Keratinocyte (primary cell): ENCODE results near the gene NTSR1. TPM values are rescaled to one million over a fixed set of nuclear protein-coding genes. Genes with fewer than 3 reads are reported as not detected.

Experiments used
- DNase-seq: peaks from one replicate; pipeline ENCODE4 v3.0.0-alpha.2; 2011; ENCODE audit warnings: low read depth, missing footprints, low spot score
- FAIRE-seq: peaks from 2 replicates; lab custom pipeline; 2011; peaks lifted over from hg19 to GRCh38; lab: Jason Lieb, UNC
- H2AFZ ChIP-seq: 2 replicates; pipeline ENCODE4 v1.6.0; 2012; ENCODE audit warnings: low read length, control low read depth, inconsistent platforms; ENCODE audit not compliant: control insufficient read depth
- H3K27ac ChIP-seq: 2 replicates; pipeline ENCODE4 v1.5.1; 2011; ENCODE audit warnings: low read length; ENCODE audit not compliant: control insufficient read depth, insufficient read depth
- H3K27me3 ChIP-seq: 3 replicates; pipeline ENCODE4 v1.6.0; 2011; ENCODE audit warnings: low read length; ENCODE audit not compliant: control insufficient read depth, insufficient read depth; ENCODE audit errors: extremely low read depth
- H3K36me3 ChIP-seq, 2 experiments: 2 replicates in 1 of 2; 3 replicates in 1 of 2; pipeline ENCODE4 v1.5.1; 2011; ENCODE audit warnings: low read length in 2 of 2, mild to moderate bottlenecking in 1 of 2; ENCODE audit not compliant: control insufficient read depth in 2 of 2, insufficient read depth in 2 of 2; ENCODE audit errors: extremely low read depth in 1 of 2
- H3K4me1 ChIP-seq: 3 replicates; pipeline ENCODE4 v1.5.1; 2011; ENCODE audit warnings: low read length; ENCODE audit not compliant: control insufficient read depth, insufficient read depth; ENCODE audit errors: extremely low read depth
- H3K4me2 ChIP-seq: 3 replicates; pipeline ENCODE4 v1.6.0; 2011; ENCODE audit warnings: low read depth, low read length; ENCODE audit not compliant: control insufficient read depth, insufficient read depth; ENCODE audit errors: extremely low read depth
- H3K4me3 ChIP-seq, 3 experiments: fragments of 200-600 bp in 1 of 3; sonication (generic) in 1 of 3; 2 replicates in 2 of 3; 3 replicates in 1 of 3; pipeline ENCODE4 v1.5.1; 2011 to 2016; ENCODE audit warnings: low read length in 3 of 3, mild to moderate bottlenecking in 3 of 3, control low read depth in 2 of 3, inconsistent platforms in 1 of 3, low read depth in 1 of 3, mixed read lengths in 1 of 3, mixed run types in 1 of 3, moderate library complexity in 1 of 3; ENCODE audit not compliant: control insufficient read depth in 2 of 3, insufficient read depth in 2 of 3; ENCODE audit errors: extremely low read depth in 1 of 3
- H3K79me2 ChIP-seq: 2 replicates; pipeline ENCODE4 v1.6.0; 2012; ENCODE audit warnings: low read length; ENCODE audit not compliant: control insufficient read depth, insufficient read depth
- H3K9ac ChIP-seq: 3 replicates; pipeline ENCODE4 v1.6.0; 2011; ENCODE audit warnings: low read length; ENCODE audit not compliant: control insufficient read depth, insufficient read depth; ENCODE audit errors: extremely low read depth
- H3K9me1 ChIP-seq: 3 replicates; pipeline ENCODE4 v1.6.0; 2011; ENCODE audit warnings: low read length; ENCODE audit not compliant: control insufficient read depth, insufficient read depth; ENCODE audit errors: extremely low read depth
- H3K9me3 ChIP-seq: 2 replicates; pipeline ENCODE4 v1.5.1; 2012; ENCODE audit warnings: low read depth, low read length; ENCODE audit not compliant: control insufficient read depth
- H4K20me1 ChIP-seq: 3 replicates; pipeline ENCODE4 v1.6.0; 2011; ENCODE audit warnings: low read length; ENCODE audit not compliant: control insufficient read depth, insufficient read depth; ENCODE audit errors: extremely low read depth
- EZH2 ChIP-seq: IDR thresholded peaks from one replicate; pipeline ENCODE4 v1.6.1; 2012; ENCODE audit warnings: inconsistent platforms, mild to moderate bottlenecking, low read length, moderate library complexity
- dilution Hi-C: fragments of 300-500 bp; cut with MboI; formaldehyde crosslinking; loops from one replicate; pipeline ENCODE4 v1.7.0; 2020; ENCODE audit warnings: low sequenced_read_pairs; ENCODE audit not compliant: extremely low pct_ligation_motif_present
- polyA plus RNA-seq, 5 experiments: library from polyadenylated mRNA; depleted of rRNA in 3 of 5; stranded (reverse) in 3 of 5; stranded (forward) in 1 of 5; unstranded in 1 of 5; fragments of >200 nt; gene quantifications; 1 replicate in 1 of 5; 2 replicates in 3 of 5; 3 replicates in 1 of 5; pipeline versions ENCODE4 v1.2.1 to v1.2.3, GENCODE V29; 2011 to 2012; ENCODE audit warnings: missing spikeins in 2 of 5, low read depth in 1 of 5, low replicate concordance in 1 of 5
- TF ChIP-seq, protein P1 (sequence below), 3 experiments: IDR thresholded peaks in 1 of 3; conservative IDR thresholded peaks in 1 of 3; optimal IDR thresholded peaks in 1 of 3; 2 replicates in 2 of 3; 3 replicates in 1 of 3; pipeline versions ENCODE3 to v1.5.1; 2011; ENCODE audit warnings: low read length in 3 of 3, mild to moderate bottlenecking in 3 of 3, moderate library complexity in 2 of 3, control low read depth in 1 of 3, inconsistent platforms in 1 of 3; ENCODE audit not compliant: insufficient read depth in 2 of 3; ENCODE audit errors: extremely low read depth in 1 of 3

The NTSR1 gene
- polyA plus RNA-seq, 1 donor (not counting 4 experiments of a cell fraction or from before 2014, with no cell fraction given): 0.55 TPM

DNA sequence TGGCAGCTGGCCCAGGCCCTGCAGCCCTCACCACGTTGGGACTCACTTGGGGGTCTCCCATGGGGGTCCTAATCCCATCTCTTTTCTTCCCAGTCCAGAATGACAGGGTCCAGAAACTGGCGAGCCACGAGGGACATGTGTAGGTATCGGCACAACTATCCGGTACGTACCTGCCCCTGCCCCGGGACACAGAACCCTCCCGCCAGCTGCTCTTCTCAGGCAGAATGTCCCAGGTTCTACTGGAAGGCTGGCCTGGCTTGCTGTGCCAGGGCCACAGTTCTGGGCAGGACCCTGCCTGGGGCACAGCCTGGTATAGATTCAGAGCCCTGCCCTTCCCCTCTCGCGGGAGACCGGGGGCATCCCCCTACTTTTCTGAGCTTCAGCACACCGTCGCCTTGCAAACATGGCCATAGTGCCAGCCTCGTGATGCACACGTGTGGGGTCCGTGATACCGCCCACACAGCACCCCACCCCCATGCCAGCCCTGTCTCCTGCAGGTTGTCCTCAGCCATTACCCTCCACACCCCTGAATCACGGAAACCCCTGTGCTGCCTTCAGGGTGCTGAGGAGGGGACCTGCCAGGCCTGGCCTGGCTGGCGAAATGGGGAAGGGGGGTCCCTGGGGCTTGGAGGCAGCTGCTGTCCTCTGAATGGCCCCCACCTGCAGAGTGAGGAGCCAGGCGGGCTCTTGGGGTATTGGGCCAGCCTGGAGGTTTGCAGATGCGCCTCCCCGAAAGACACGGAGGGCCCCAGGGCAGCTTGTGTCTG is 99.0 kb downstream of the NTSR1 start:
- Histone ChIP-seq H3K4me2 (no peak overlapping the region), H3K79me2 (peaks cover 29% of the 10 kb centered on the region), H4K20me1 (peaks cover 2% of the 10 kb centered on the region), H3K9me1 (no peaks in the 10 kb centered on the region), H2AFZ (no peak overlapping the region), H3K9me3 (no peaks in the 10 kb centered on the region), H3K4me1 (peaks cover 12% of the 10 kb centered on the region), H3K27ac (no peak overlapping the region), H3K36me3 (peaks cover 11 to 28% of the 10 kb centered on the region in 2 experiments), H3K9ac (no peak overlapping the region), H3K4me3 (no peak overlapping the region), H3K27me3 (no peaks in the 10 kb centered on the region)
- TF ChIP-seq, protein P1, sequence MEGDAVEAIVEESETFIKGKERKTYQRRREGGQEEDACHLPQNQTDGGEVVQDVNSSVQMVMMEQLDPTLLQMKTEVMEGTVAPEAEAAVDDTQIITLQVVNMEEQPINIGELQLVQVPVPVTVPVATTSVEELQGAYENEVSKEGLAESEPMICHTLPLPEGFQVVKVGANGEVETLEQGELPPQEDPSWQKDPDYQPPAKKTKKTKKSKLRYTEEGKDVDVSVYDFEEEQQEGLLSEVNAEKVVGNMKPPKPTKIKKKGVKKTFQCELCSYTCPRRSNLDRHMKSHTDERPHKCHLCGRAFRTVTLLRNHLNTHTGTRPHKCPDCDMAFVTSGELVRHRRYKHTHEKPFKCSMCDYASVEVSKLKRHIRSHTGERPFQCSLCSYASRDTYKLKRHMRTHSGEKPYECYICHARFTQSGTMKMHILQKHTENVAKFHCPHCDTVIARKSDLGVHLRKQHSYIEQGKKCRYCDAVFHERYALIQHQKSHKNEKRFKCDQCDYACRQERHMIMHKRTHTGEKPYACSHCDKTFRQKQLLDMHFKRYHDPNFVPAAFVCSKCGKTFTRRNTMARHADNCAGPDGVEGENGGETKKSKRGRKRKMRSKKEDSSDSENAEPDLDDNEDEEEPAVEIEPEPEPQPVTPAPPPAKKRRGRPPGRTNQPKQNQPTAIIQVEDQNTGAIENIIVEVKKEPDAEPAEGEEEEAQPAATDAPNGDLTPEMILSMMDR (optimal IDR thresholded peaks at IDR 0.05 in 1 of 3, IDR thresholded peaks at IDR 0.05 in 1 of 3, conservative IDR thresholded peaks at IDR 0.05 in 1 of 3; ENCODE audit: extremely low read depth in 1 of 3, insufficient read depth in 2 of 3, low read length in 3 of 3): no peak
- TF ChIP-seq EZH2: no peak
- dilution Hi-C loops: no loop called here
- no peak for FAIRE-seq
- no peak for DNase-seq

DNA sequence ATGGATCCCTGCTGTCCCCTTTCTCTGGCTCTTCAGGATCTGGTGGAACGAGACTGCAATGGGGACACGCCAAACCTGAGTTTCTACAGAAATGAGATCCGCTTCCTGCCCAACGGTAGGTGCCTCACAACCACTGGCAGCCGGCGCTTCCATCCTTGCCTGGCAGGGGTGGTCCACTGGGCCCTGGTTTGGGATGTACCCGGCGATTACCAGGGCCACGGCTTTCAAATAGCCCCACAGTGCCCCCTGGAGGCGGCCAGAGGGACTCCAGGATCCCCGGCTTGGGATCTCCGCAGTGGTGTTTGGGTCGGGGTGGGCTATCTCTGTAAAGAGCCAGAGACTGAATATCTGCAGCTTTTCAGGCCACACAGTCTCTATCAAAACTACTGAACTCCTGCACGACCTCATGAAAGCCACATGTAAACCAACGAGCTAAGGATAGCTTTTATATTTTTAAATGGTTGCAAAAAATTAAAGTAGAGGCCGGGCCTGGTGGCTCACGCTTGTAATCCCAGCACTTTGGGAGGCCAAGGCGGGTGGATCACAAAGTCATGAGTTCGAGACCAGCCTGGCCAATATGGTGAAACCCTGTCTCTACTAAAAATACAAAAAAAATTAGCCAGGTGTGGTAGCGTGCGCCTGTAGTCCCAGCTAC is 99.7 kb downstream of the NTSR1 start:
- FAIRE-seq (no peak), DNase-seq (no peak)
- H3K79me2 ChIP-seq: peaks cover 29% of the 10 kb centered on the region
- H4K20me1 ChIP-seq: peaks cover 2% of the 10 kb centered on the region
- H3K9ac ChIP-seq: no peak overlapping the region
- H3K9me1 ChIP-seq: no peaks in the 10 kb centered on the region
- H2AFZ ChIP-seq: no peak overlapping the region
- dilution Hi-C loops: no loop called here
- peaks cover 12% of the 10 kb centered on the region for H3K4me1 ChIP-seq
- no peak overlapping the region for H3K4me2 ChIP-seq
- peaks cover 11 to 31% of the 10 kb centered on the region in 2 experiments for H3K36me3 ChIP-seq
- H3K27ac ChIP-seq: no peak overlapping the region
- no peaks in the 10 kb centered on the region for H3K27me3 ChIP-seq
- H3K4me3 ChIP-seq: no peak overlapping the region
- no peaks in the 10 kb centered on the region for H3K9me3 ChIP-seq
- TF ChIP-seq, protein P1 (optimal IDR thresholded peaks at IDR 0.05 in 1 of 3, IDR thresholded peaks at IDR 0.05 in 1 of 3, conservative IDR thresholded peaks at IDR 0.05 in 1 of 3; ENCODE audit: extremely low read depth in 1 of 3, insufficient read depth in 2 of 3, low read length in 3 of 3): peak; percentile 75 to 90 (median 85)
- TF ChIP-seq EZH2: no peak
